HepG2 (cell line): ENCODE data around the gene SMURF1. TPM values are rescaled to one million over a fixed set of nuclear protein-coding genes. Genes with fewer than 3 reads are reported as not detected.

Experiments
- AHDC1 ChIP-seq: sonication (generic); formaldehyde crosslinking; IDR thresholded peaks from 2 replicates; pipeline ENCODE4 v1.5.1; 2020; ENCODE audit warnings: mild to moderate bottlenecking, missing genetic modification reagents, borderline replicate concordance
- ATF1 ChIP-seq: IDR thresholded peaks from 2 replicates; pipeline ENCODE4 v1.6.1; 2016; ENCODE audit warnings: mild to moderate bottlenecking, control low read depth
- ATF7 ChIP-seq, 2 experiments: fragments of 450-650 bp in 1 of 2; sonication (generic) in 1 of 2; formaldehyde crosslinking in 1 of 2; IDR thresholded peaks; 2 replicates each; pipeline versions ENCODE4 v1.4.0 to v1.6.1; 2016 to 2020; ENCODE audit warnings: antibody characterized with exemption in 1 of 2, mild to moderate bottlenecking in 1 of 2, missing genetic modification reagents in 1 of 2
- CREBL2 ChIP-seq: sonication (generic); formaldehyde crosslinking; IDR thresholded peaks from 2 replicates; pipeline ENCODE4 v1.8.1; 2023; ENCODE audit warnings: missing genetic modification reagents, mild to moderate bottlenecking, borderline replicate concordance
- ERF ChIP-seq: IDR thresholded peaks from 2 replicates; pipeline ENCODE4 v1.6.1; 2018; ENCODE audit warnings: missing biosample characterization, missing genetic modification reagents
- JARID2 ChIP-seq: sonication (generic); formaldehyde crosslinking; IDR thresholded peaks from 2 replicates; pipeline ENCODE4 v1.8.1; 2023; ENCODE audit warnings: missing genetic modification reagents, inconsistent platforms; ENCODE audit not compliant: insufficient replicate concordance
- MEF2D ChIP-seq: sonication (generic); formaldehyde crosslinking; IDR thresholded peaks from 2 replicates; pipeline ENCODE4 v1.5.1; 2020; ENCODE audit warnings: mild to moderate bottlenecking, missing genetic modification reagents
- MXD4 ChIP-seq: IDR thresholded peaks from 2 replicates; pipeline ENCODE4 v1.6.1; 2016; ENCODE audit warnings: mild to moderate bottlenecking, missing biosample characterization, missing genetic modification reagents
- PATZ1 ChIP-seq: sonication (generic); formaldehyde crosslinking; IDR thresholded peaks from 2 replicates; pipeline ENCODE4 v1.4.0; 2020; ENCODE audit warnings: missing genetic modification reagents
- RORA ChIP-seq: sonication (generic); formaldehyde crosslinking; IDR thresholded peaks from 2 replicates; pipeline ENCODE4 v1.5.0; 2020; ENCODE audit warnings: mild to moderate bottlenecking, missing genetic modification reagents, moderate library complexity
- RXRB ChIP-seq: IDR thresholded peaks from 2 replicates; pipeline ENCODE4 v1.6.1; 2016; ENCODE audit warnings: borderline replicate concordance, missing genetic modification reagents, missing compliant biosample characterization
- ZBTB49 ChIP-seq: sonication (generic); formaldehyde crosslinking; IDR thresholded peaks from 2 replicates; pipeline ENCODE4 v1.4.0; 2020; ENCODE audit warnings: missing genetic modification reagents, borderline replicate concordance
- ZBTB7A ChIP-seq: sonication (generic); formaldehyde crosslinking; IDR thresholded peaks from 2 replicates; pipeline ENCODE4 v1.8.0; 2022; ENCODE audit warnings: mild to moderate bottlenecking, missing genetic modification reagents
- ZNF180 ChIP-seq: sonication (generic); formaldehyde crosslinking; IDR thresholded peaks from 2 replicates; pipeline ENCODE4 v1.4.0; 2020; ENCODE audit warnings: low read depth, missing genetic modification reagents, borderline replicate concordance
- ZNF205 ChIP-seq: IDR thresholded peaks from 2 replicates; pipeline ENCODE4 v1.6.1; 2018; ENCODE audit warnings: missing biosample characterization, missing genetic modification reagents
- ZNF510 ChIP-seq: sonication (generic); formaldehyde crosslinking; IDR thresholded peaks from 2 replicates; pipeline ENCODE4 v1.4.0; 2020; ENCODE audit warnings: low read depth, mild to moderate bottlenecking, missing genetic modification reagents
- ZNF543 ChIP-seq: sonication (generic); formaldehyde crosslinking; IDR thresholded peaks from 2 replicates; pipeline ENCODE4 v1.4.0; 2020; ENCODE audit warnings: mild to moderate bottlenecking, missing genetic modification reagents
- ZNF773 ChIP-seq: sonication (generic); formaldehyde crosslinking; IDR thresholded peaks from 2 replicates; pipeline ENCODE4 v1.4.0; 2020; ENCODE audit warnings: missing genetic modification reagents, borderline replicate concordance
- ZNF777 ChIP-seq: sonication (generic); formaldehyde crosslinking; IDR thresholded peaks from 2 replicates; pipeline ENCODE4 v1.4.0; 2020; ENCODE audit warnings: missing genetic modification reagents
- ZSCAN21 ChIP-seq: sonication (generic); formaldehyde crosslinking; IDR thresholded peaks from 2 replicates; pipeline ENCODE4 v1.8.0; 2022; ENCODE audit warnings: mild to moderate bottlenecking, missing genetic modification reagents, moderate library complexity, borderline replicate concordance
- polyA plus RNA-seq, 8 experiments: library from polyadenylated mRNA; depleted of rRNA in 3 of 8; stranded (reverse) in 7 of 8; unstranded in 1 of 8; fragments of >200 nt; fragmentation: Illumina TruSeq in 4 of 8; extraction: Trizol in 4 of 8; gene quantifications; 2 replicates each; pipeline versions ENCODE4 v1.2.1 to v1.2.3, GENCODE V29; 2011 to 2016; ENCODE audit warnings: low read depth in 4 of 8, missing spikeins in 1 of 8, mixed read lengths in 1 of 8; ENCODE audit not compliant: insufficient read depth in 1 of 8
- total RNA-seq, 5 experiments: library from RNA; depleted of rRNA; stranded (reverse); fragments of >200 nt; fragmentation: Illumina TruSeq; extraction: Trizol; gene quantifications; 2 replicates each; pipeline ENCODE4 v1.2.3, GENCODE V29; 2016; ENCODE audit warnings: low read depth in 1 of 5

Gene SMURF1
- total and polyA plus RNA-seq, 2 of the 13 experiments (the other 11 are each of a cell fraction or from before 2014, with no cell fraction given), result 8.3 to 11.1 TPM

- TF ChIP-seq ZSCAN21 (CRISPR knock-in tag) (no peak), ZBTB7A (no peak), ZNF773 (CRISPR knock-in tag) (no peak), ATF7 (IDR thresholded peaks at IDR 0.05) (no peak), ATF7 (CRISPR knock-in tag; IDR thresholded peaks at IDR 0.05) (no peak), ZNF180 (no peak), MXD4 (CRISPR knock-in tag) (no peak; the same call in 1 of the 2 replicates), RORA (CRISPR knock-in tag) (no peak), ZNF777 (CRISPR knock-in tag) (no peak), ZNF543 (no peak), ZNF205 (CRISPR knock-in tag) (no peak), AHDC1 (CRISPR knock-in tag) (peak; percentile 85; the same call in 1 of the 2 replicates), RXRB (CRISPR knock-in tag) (peak; percentile 52; the same call in 1 of the 2 replicates), ZBTB49 (CRISPR knock-in tag) (no peak), JARID2 (CRISPR knock-in tag) (no peak), CREBL2 (CRISPR knock-in tag) (no peak), PATZ1 (CRISPR knock-in tag) (0 out of 2 replicates have a peak, but pooled peaks have one; percentile 14), MEF2D (CRISPR knock-in tag) (no peak), ERF (CRISPR knock-in tag) (peak; percentile 54), ZNF510 (CRISPR knock-in tag) (0 out of 2 replicates have a peak, but pooled peaks have one; percentile 38), ATF1 (no peak; the same call in 1 of the 2 replicates)
Measured at GRCh38 chr7:99098824-99099498, 44.9 kb downstream of the SMURF1 start (continued).
